SJSA1 (cell line): Measurements from ENCODE around the gene NR2E3. TPM values are rescaled to one million over a fixed set of nuclear protein-coding genes. Genes with fewer than 3 reads are reported as not detected.
"Not testable (repeated sequence)": the region's sequence is repeated elsewhere in the genome, so short reads cannot be mapped to it uniquely, and the experiment has no call there.

Experiments used
- DNase-seq, 2 experiments: peaks; one replicate each; pipeline ENCODE4 v3.0.0-alpha.2; 2015 to 2020; ENCODE audit warnings: low spot score in 2 of 2, low read depth in 1 of 2
- H3K27ac ChIP-seq: fragments of 250-450 bp; sonication (Bioruptor Pico); 2 replicates; pipeline ENCODE4 v1.5.1; 2020; ENCODE audit warnings: mild to moderate bottlenecking, moderate library complexity
- H3K27me3 ChIP-seq: fragments of 250-450 bp; sonication (Bioruptor Pico); replicated peaks from 2 replicates; pipeline ENCODE4 v1.5.1; 2020; ENCODE audit warnings: mild to moderate bottlenecking, moderate library complexity
- H3K36me3 ChIP-seq: fragments of 250-450 bp; sonication (Bioruptor Pico); 2 replicates; pipeline ENCODE4 v1.5.1; 2020; ENCODE audit warnings: mild to moderate bottlenecking
- H3K4me1 ChIP-seq: fragments of 250-450 bp; sonication (Bioruptor Pico); replicated peaks from 2 replicates; pipeline ENCODE4 v1.6.1; 2021; ENCODE audit warnings: mild to moderate bottlenecking
- H3K4me3 ChIP-seq: fragments of 250-450 bp; sonication (Bioruptor Pico); 2 replicates; pipeline ENCODE4 v1.5.1; 2020; ENCODE audit warnings: mild to moderate bottlenecking
- H3K9me3 ChIP-seq: fragments of 250-450 bp; sonication (Bioruptor Pico); replicated peaks from 2 replicates; pipeline ENCODE4 v1.5.1; 2020; ENCODE audit warnings: mild to moderate bottlenecking
- total RNA-seq: library from RNA; depleted of rRNA; stranded (reverse); fragments of >200 nt; shearing (Covaris generic); gene quantifications from 2 replicates; pipeline ENCODE4 v1.2.3, GENCODE V29; 2014

The NR2E3 gene
- total RNA-seq, 1 experiment from 2014 or later, result not detected

DNA sequence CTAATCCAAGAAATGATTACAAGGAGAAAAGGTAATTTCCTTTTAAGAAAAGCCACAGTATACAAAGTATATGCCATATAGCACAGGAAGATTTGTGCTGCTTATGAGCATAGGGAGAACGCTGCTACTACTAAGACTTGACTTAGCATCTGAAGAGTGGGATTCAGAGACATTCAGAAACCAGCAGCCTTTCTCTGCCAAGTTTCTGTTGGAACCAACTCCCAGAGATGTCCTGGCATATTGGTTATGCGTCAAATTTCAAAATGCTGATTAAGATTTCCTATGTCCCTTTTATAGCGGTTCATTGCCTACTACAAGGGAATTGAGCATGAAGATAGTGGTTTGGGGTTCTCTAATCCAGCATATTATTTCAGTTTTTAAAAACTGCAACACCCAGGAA is 4.9 kb downstream of the NR2E3 start:
- DNase-seq, result no peak
- no peaks in the 10 kb centered on the region for H3K36me3 ChIP-seq
- no peaks in the 10 kb centered on the region for H3K4me1 ChIP-seq
- H3K9me3 ChIP-seq, result no peaks in the 10 kb centered on the region; the same call in 1 of the 2 replicates
- no peaks in the 10 kb centered on the region for H3K27me3 ChIP-seq
- no peak overlapping the region for H3K4me3 ChIP-seq
- no peak overlapping the region for H3K27ac ChIP-seq

- H3K4me1 ChIP-seq, result no peaks in the 10 kb centered on the region
- DNase-seq, result no peak
Observed at GRCh38 chr15:71817351-71817750, 7.0 kb downstream of the NR2E3 start.

GRCh38 chr15:71820127-71820526 is 9.8 kb downstream of the NR2E3 start:
- DNase-seq, result no peak
- Histone ChIP-seq H3K27me3 (no peaks in the 10 kb centered on the region), H3K36me3 (no peaks in the 10 kb centered on the region; the same call in 1 of the 2 replicates), H3K27ac (no peak overlapping the region), H3K4me3 (no peak overlapping the region), H3K4me1 (no peaks in the 10 kb centered on the region), H3K9me3 (peaks cover 7% of the 10 kb centered on the region)

More at GRCh38 chr15:71817351-71817750, 7.0 kb downstream of the NR2E3 start:
- Histone ChIP-seq H3K36me3 (no peaks in the 10 kb centered on the region), H3K27ac (no peak overlapping the region), H3K4me3 (no peak overlapping the region), H3K9me3 (peaks cover 7% of the 10 kb centered on the region), H3K27me3 (no peaks in the 10 kb centered on the region)

- H3K27ac ChIP-seq, result no peak overlapping the region
- peaks cover 7% of the 10 kb centered on the region for H3K9me3 ChIP-seq
- H3K36me3 ChIP-seq, result peaks cover 6% of the 10 kb centered on the region
- no peaks in the 10 kb centered on the region for H3K4me1 ChIP-seq
- DNase-seq, result no peak
- H3K27me3 ChIP-seq, result no peaks in the 10 kb centered on the region
- H3K4me3 ChIP-seq, result no peak overlapping the region
Observed at GRCh38 chr15:71821547-71822129, 11.3 kb downstream of the NR2E3 start.

DNA sequence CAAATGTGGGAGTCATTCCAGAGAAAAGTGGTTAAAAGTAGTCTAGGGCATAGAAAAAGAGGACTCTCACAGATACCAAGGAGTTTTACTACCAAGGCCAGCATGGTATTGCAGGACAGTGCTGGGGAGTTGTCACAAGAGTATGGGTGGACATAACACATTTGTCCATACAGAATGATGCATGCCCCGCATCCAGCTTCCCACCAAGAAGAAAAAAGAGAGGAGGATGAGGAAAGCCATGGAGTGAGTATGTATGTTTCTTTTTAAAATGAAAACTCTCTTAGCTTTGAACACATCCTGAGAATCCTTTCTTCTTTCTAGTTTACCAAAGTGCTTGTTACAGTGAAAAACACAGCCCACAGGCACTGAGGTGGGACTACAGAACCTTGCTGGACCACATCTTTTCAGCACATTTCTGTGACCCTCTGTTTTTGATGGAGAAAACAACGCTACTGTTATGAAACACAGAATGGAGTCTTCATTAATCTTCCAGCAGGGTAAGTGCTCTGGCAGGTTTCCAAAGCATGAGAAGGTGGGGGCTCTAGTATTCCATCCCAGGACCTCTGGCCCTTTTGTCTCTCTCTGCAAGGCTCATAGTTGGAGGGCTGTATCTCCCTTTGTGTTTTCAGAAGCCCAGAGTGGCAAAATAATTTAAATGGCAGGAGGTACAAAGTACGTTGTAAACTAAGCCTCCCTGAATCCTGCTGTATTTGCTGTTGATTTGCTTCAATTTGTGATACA is 12.7 kb downstream of the NR2E3 start:
- Histone ChIP-seq H3K36me3 (peaks cover 20% of the 10 kb centered on the region), H3K27ac (no peak overlapping the region), H3K9me3 (peaks cover 7% of the 10 kb centered on the region), H3K27me3 (no peaks in the 10 kb centered on the region), H3K4me3 (no peak overlapping the region), H3K4me1 (no peaks in the 10 kb centered on the region)
- no peak for DNase-seq

- peaks cover 7% of the 10 kb centered on the region for H3K9me3 ChIP-seq
- no peak for DNase-seq
- H3K27me3 ChIP-seq, result no peaks in the 10 kb centered on the region
- H3K36me3 ChIP-seq, result peaks cover 24% of the 10 kb centered on the region
- H3K4me3 ChIP-seq, result no peak overlapping the region
- H3K27ac ChIP-seq, result no peak overlapping the region
- no peaks in the 10 kb centered on the region for H3K4me1 ChIP-seq
Observed at GRCh38 chr15:71823801-71824200, 13.4 kb downstream of the NR2E3 start.

DNA sequence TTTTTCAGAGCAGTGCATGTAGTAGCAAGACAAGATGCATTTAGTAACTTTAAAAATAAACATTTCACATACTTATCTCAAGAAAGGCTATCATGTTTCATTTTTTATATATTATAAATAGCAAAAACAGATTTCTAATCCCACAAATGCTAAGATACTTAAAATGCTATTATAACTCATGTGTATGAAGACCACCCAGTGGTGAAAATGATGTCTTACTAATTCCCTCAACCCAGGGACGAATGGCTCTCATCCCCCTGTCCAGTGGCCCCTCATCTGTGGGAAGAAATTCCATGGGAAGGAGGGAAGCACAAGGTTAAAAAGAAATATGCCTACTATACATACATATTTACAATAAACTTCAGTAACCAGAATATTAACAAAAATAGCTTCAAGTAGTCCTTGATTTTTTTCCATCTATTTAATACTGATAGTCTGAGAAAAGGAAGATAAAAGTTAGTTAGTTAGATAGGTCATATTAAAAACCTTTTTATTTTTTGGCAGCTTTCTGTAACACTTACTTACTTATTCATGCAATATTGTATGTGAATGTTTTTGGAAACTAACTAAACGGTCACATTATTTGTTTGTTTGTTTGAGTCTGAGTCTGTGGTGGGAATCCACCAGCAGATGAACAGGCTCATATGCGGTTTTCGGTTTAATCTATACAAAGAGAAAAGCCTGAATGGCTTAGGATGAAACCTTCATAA is 14.8 kb downstream of the NR2E3 start:
- Histone ChIP-seq H3K27me3 (no peaks in the 10 kb centered on the region), H3K9me3 (peaks cover 7% of the 10 kb centered on the region), H3K36me3 (peaks cover 30% of the 10 kb centered on the region), H3K27ac (no peak overlapping the region), H3K4me1 (no peaks in the 10 kb centered on the region), H3K4me3 (no peak overlapping the region)
- no peak for DNase-seq

DNA sequence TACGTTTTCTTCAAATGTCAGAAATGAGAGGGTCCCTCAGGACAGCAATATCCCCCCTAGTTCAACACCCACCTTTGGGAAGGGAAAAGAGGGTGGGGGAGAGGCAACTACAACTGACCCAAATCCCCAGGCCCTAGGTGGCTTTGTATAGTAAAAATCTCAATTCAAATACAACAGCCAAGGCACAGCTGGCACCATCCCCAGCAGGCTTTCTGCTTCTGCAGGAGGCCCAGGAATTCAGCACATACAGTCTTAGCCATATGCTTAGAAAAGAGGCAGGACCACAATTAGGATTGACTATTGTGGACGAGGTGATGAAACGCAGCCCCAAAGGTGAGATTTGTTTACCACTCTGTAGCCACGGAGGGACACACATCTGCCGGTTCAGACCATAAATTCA is 15.8 kb downstream of the NR2E3 start:
- Histone ChIP-seq H3K36me3 (peaks cover 30% of the 10 kb centered on the region), H3K27ac (no peak overlapping the region), H3K9me3 (peaks cover 7% of the 10 kb centered on the region), H3K4me1 (no peaks in the 10 kb centered on the region), H3K27me3 (no peaks in the 10 kb centered on the region), H3K4me3 (no peak overlapping the region)
- no peak for DNase-seq

GRCh38 chr15:71830981-71831380 is 20.6 kb downstream of the NR2E3 start:
- Histone ChIP-seq H3K4me3 (no peak overlapping the region), H3K27ac (no peak overlapping the region), H3K9me3 (no peaks in the 10 kb centered on the region), H3K4me1 (no peaks in the 10 kb centered on the region), H3K27me3 (no peaks in the 10 kb centered on the region), H3K36me3 (peaks cover 27% of the 10 kb centered on the region)
- no peak for DNase-seq

GRCh38 chr15:71841563-71841962 is 31.2 kb downstream of the NR2E3 start:
- no peaks in the 10 kb centered on the region for H3K27me3 ChIP-seq
- DNase-seq, result no peak
- peaks cover 3% of the 10 kb centered on the region for H3K36me3 ChIP-seq
- no peaks in the 10 kb centered on the region for H3K4me1 ChIP-seq
- H3K27ac ChIP-seq, result no peak overlapping the region
- H3K4me3 ChIP-seq, result no peak overlapping the region
- H3K9me3 ChIP-seq, result no peaks in the 10 kb centered on the region

GRCh38 chr15:71844916-71845315 is 34.6 kb downstream of the NR2E3 start:
- H3K4me3 ChIP-seq, result no peak overlapping the region
- H3K4me1 ChIP-seq, result no peaks in the 10 kb centered on the region
- H3K27me3 ChIP-seq, result no peaks in the 10 kb centered on the region
- no peak for DNase-seq
- H3K27ac ChIP-seq, result no peak overlapping the region
- H3K9me3 ChIP-seq, result no peaks in the 10 kb centered on the region
- H3K36me3 ChIP-seq, result peaks cover 11% of the 10 kb centered on the region

DNA sequence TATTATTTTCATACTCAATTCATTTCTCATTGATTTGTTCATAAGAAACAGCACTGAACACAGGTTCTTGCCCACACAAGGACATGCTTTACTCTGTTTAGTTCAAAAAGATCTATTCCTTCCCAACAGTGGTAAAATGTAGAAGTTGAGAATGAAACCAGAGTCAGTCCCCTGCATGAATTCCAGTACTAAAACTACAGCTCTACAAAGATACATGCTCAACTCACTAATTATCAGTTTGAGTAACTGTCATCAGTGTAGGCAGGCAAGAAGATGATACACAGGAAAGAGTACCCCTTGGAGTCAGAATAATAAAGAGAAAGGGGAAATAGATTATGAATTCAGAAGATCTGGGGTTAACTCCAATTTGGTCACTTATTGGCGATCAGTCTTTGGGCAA is 43.2 kb downstream of the NR2E3 start:
- H3K4me3 ChIP-seq, result no peak overlapping the region
- no peaks in the 10 kb centered on the region for H3K27me3 ChIP-seq
- no peaks in the 10 kb centered on the region for H3K9me3 ChIP-seq
- H3K27ac ChIP-seq, result no peak overlapping the region
- no peak for DNase-seq
- peaks cover 16% of the 10 kb centered on the region for H3K36me3 ChIP-seq
- H3K4me1 ChIP-seq, result no peaks in the 10 kb centered on the region

- not testable (repeated sequence) for H3K4me3 ChIP-seq, H3K27ac ChIP-seq, DNase-seq
Observed at GRCh38 chr15:71858232-71858631, 47.9 kb downstream of the NR2E3 start.

More at GRCh38 chr15:71858232-71858631, 47.9 kb downstream of the NR2E3 start:
- H3K36me3 ChIP-seq, result peaks cover 12% of the 10 kb centered on the region; the same call in 1 of the 2 replicates
- not testable (repeated sequence) for H3K9me3 ChIP-seq, H3K4me1 ChIP-seq, H3K27me3 ChIP-seq
